GM12878 (cell line): Measurements from ENCODE around the gene TRIM8. TPM values are rescaled to one million over a fixed set of nuclear protein-coding genes. Genes with fewer than 3 reads are reported as not detected.
A peak's percentile ranks its signal among the peaks of the same experiment; 100 is the strongest.

Experiments used
- BCL3 ChIP-seq: IDR thresholded peaks from 2 replicates; pipeline ENCODE4 v1.6.1; 2011; ENCODE audit warnings: borderline replicate concordance, low read depth, mild to moderate bottlenecking, moderate library complexity, low read length; ENCODE audit not compliant: insufficient read depth, poor library complexity, severe bottlenecking
- CBX3 ChIP-seq: fragments of 200-600 bp; sonication (generic); IDR thresholded peaks from 2 replicates; pipeline ENCODE4 v1.6.1; 2016; ENCODE audit warnings: low read depth, borderline replicate concordance
- CTCF ChIP-seq, 3 experiments: IDR thresholded peaks in 2 of 3; conservative IDR thresholded peaks in 1 of 3; 2 replicates each; pipeline ENCODE4 v1.5.1; 2011; ENCODE audit warnings: low read depth in 3 of 3, low read length in 3 of 3, mild to moderate bottlenecking in 3 of 3, control low read depth in 2 of 3, moderate library complexity in 2 of 3, inconsistent platforms in 1 of 3, mixed read lengths in 1 of 3; ENCODE audit not compliant: control insufficient read depth in 2 of 3, insufficient read depth in 1 of 3; ENCODE audit errors: extremely low read depth in 1 of 3
- DPF2 ChIP-seq: fragments of 450-650 bp; IDR thresholded peaks from 2 replicates; pipeline ENCODE4 v1.6.1; 2017; ENCODE audit warnings: mild to moderate bottlenecking
- EED ChIP-seq: sonication (generic); IDR thresholded peaks from 2 replicates; pipeline ENCODE4 v1.6.1; 2016; ENCODE audit warnings: antibody characterized with exemption, low read depth
- EGR1 ChIP-seq, 2 experiments: IDR thresholded peaks; 1 replicate in 1 of 2; 2 replicates in 1 of 2; pipeline ENCODE4 v1.6.1; 2011 to 2012; ENCODE audit warnings: low read depth in 2 of 2, low read length in 2 of 2, borderline replicate concordance in 1 of 2, mild to moderate bottlenecking in 1 of 2, moderate library complexity in 1 of 2
- ETV6 ChIP-seq, 2 experiments: fragments of 450-650 bp in 1 of 2; IDR thresholded peaks in 1 of 2; conservative IDR thresholded peaks in 1 of 2; 2 replicates each; pipeline ENCODE4 v1.6.1; 2014; ENCODE audit warnings: antibody characterized with exemption in 1 of 2, borderline replicate concordance in 1 of 2, low read depth in 1 of 2, mild to moderate bottlenecking in 1 of 2, moderate library complexity in 1 of 2
- FOXK2 ChIP-seq: fragments of 450-650 bp; IDR thresholded peaks from 2 replicates; pipeline ENCODE4 v1.6.1; 2017; ENCODE audit warnings: mild to moderate bottlenecking, moderate library complexity
- HDAC6 ChIP-seq: fragments of 200-600 bp; sonication (generic); IDR thresholded peaks from one replicate; pipeline ENCODE4 v1.8.0; 2017; ENCODE audit warnings: antibody characterized with exemption; ENCODE audit not compliant: unreplicated experiment
- JUNB ChIP-seq: IDR thresholded peaks from 2 replicates; pipeline ENCODE4 v1.6.1; 2016; ENCODE audit warnings: antibody characterized with exemption, mild to moderate bottlenecking
- KDM1A ChIP-seq: fragments of 200-600 bp; sonication (generic); IDR thresholded peaks from 2 replicates; pipeline ENCODE4 v1.6.1; 2016; ENCODE audit warnings: borderline replicate concordance
- KLF5 ChIP-seq: fragments of 450-650 bp; IDR thresholded peaks from 2 replicates; pipeline ENCODE4 v1.6.1; 2014; ENCODE audit warnings: mild to moderate bottlenecking; ENCODE audit not compliant: partially characterized antibody
- MLLT1 ChIP-seq: fragments of 450-650 bp; IDR thresholded peaks from 2 replicates; pipeline ENCODE4 v1.6.1; 2016; ENCODE audit warnings: mild to moderate bottlenecking
- MXI1 ChIP-seq: fragments of 150-350 bp; IDR thresholded peaks from 2 replicates; pipeline ENCODE4 v1.6.1; 2011; ENCODE audit warnings: low read depth, mild to moderate bottlenecking, inconsistent platforms, low read length, improper control_type of control experiment
- NFIC ChIP-seq: IDR thresholded peaks from 2 replicates; pipeline ENCODE4 v1.6.1; 2012; ENCODE audit warnings: low read depth, mild to moderate bottlenecking, inconsistent platforms, low read length, moderate library complexity
- NFYB ChIP-seq: IDR thresholded peaks from 2 replicates; pipeline ENCODE4 v1.6.1; 2011; ENCODE audit warnings: low read depth, mild to moderate bottlenecking, low read length, improper control_type of control experiment, moderate library complexity; ENCODE audit not compliant: insufficient read depth
- USF1 ChIP-seq: IDR thresholded peaks from 2 replicates; pipeline ENCODE4 v1.6.1; 2011; ENCODE audit warnings: borderline replicate concordance, low read depth, mild to moderate bottlenecking, moderate library complexity, mixed read lengths, low read length; ENCODE audit not compliant: insufficient read depth; ENCODE audit errors: extremely low read length
- ZBTB11 ChIP-seq: fragments of 450-650 bp; formaldehyde crosslinking; IDR thresholded peaks from 2 replicates; pipeline ENCODE4 v1.5.0; 2022; ENCODE audit warnings: mild to moderate bottlenecking, missing genetic modification characterization
- ZNF207 ChIP-seq: fragments of 450-650 bp; IDR thresholded peaks from 2 replicates; pipeline ENCODE4 v1.6.1; 2014; ENCODE audit warnings: antibody characterized with exemption, mild to moderate bottlenecking, borderline replicate concordance
- polyA plus RNA-seq, 11 experiments: library from polyadenylated mRNA; depleted of rRNA in 4 of 11; unstranded in 6 of 11; stranded (reverse) in 5 of 11; fragments of >200 nt; fragmentation: Nextera tagmentation in 4 of 11; fragmentation: Illumina TruSeq in 1 of 11; extraction: Ambion mirVana in 4 of 11; extraction: Trizol in 1 of 11; gene quantifications; 1 replicate in 1 of 11; 2 replicates in 10 of 11; pipeline versions ENCODE4 v1.2.1 to v1.2.3, GENCODE V29; 2011 to 2016; ENCODE audit warnings: inconsistent platforms in 2 of 11, missing spikeins in 2 of 11, low read depth in 1 of 11
- total RNA-seq, 4 experiments: library from RNA; depleted of rRNA in 3 of 4; stranded (reverse); fragments of >200 nt in 3 of 4; fragmentation: Illumina TruSeq in 1 of 4; extraction: Trizol in 1 of 4; gene quantifications; 2 replicates each; pipeline versions ENCODE4 v1.2.1 to v1.2.3, GENCODE V29; 2013 to 2021

Gene TRIM8
- total and polyA plus RNA-seq, 10 of the 15 experiments (the other 5 are each of a cell fraction or from before 2014, with no cell fraction given), result 7.9 to 53.2 (median 24.6) TPM

- TF ChIP-seq CTCF (IDR thresholded peaks at IDR 0.05 in 2 of 3, conservative IDR thresholded peaks at IDR 0.05 in 1 of 3; ENCODE audit: control insufficient read depth in 2 of 3, extremely low read depth in 1 of 3, insufficient read depth in 1 of 3, low read depth in 3 of 3, low read length in 3 of 3) (no peak), EED (no peak), DPF2 (peak; percentile 74), MLLT1 (no peak), ZBTB11 (CRISPR knock-in tag) (no peak), KLF5 (peak; percentile 27), FOXK2 (no peak), NFYB (peak; percentile 64; the same call in 1 of the 2 replicates), NFIC (no peak), USF1 (peak; percentile 81), ETV6 (conservative IDR thresholded peaks at IDR 0.05 in 1 of 2, IDR thresholded peaks at IDR 0.05 in 1 of 2; ENCODE audit: borderline replicate concordance in 1 of 2, low read depth in 1 of 2) (no peak), ZNF207 (no peak), JUNB (no peak), KDM1A (no peak), MXI1 (no peak), EGR1 (IDR thresholded peaks at IDR 0.05; ENCODE audit: borderline replicate concordance in 1 of 2, low read depth in 2 of 2, low read length in 2 of 2) (no peak), CBX3 (no peak), HDAC6 (no peak), BCL3 (no peak)
Observed at GRCh38 chr10:102641880-102642735, 2.2 kb upstream of the TRIM8 start (continued).
